AG04450 (cell line): ENCODE results near the gene STK16. TPM values are rescaled to one million over a fixed set of nuclear protein-coding genes. Genes with fewer than 3 reads are reported as not detected.
A peak's percentile ranks its signal among the peaks of the same experiment; 100 is the strongest.

Experiments used
- CTCF ChIA-PET: fragments of 300-600, 350-600 bp; formaldehyde crosslinking; extraction: SDS; loops from one replicate; lab custom pipeline; 2022; ENCODE audit warnings: antibody characterized with exemption, inconsistent platforms; lab: Charles Lee
- POLR2A ChIA-PET: fragments of 350-600 bp; formaldehyde crosslinking; extraction: SDS; loops from one replicate; lab custom pipeline; 2021; ENCODE audit warnings: antibody characterized with exemption, inconsistent platforms; lab: Yijun Ruan, JAX
- DNase-seq: peaks from one replicate; pipeline ENCODE4 v3.0.0-alpha.2; 2011; ENCODE audit warnings: low read depth, low spot score
- H3K27ac ChIP-seq: one replicate; pipeline ENCODE4 v1.5.1; 2012; ENCODE audit warnings: low read depth, low read length, control low read depth
- H3K27me3 ChIP-seq: one replicate; pipeline ENCODE4 v1.6.0; 2012; ENCODE audit warnings: low read length; ENCODE audit not compliant: control insufficient read depth, insufficient read depth
- H3K4me3 ChIP-seq: 2 replicates; pipeline ENCODE4 v1.5.1; 2011; ENCODE audit warnings: mild to moderate bottlenecking, low read depth, low read length, control low read depth
- H3K9me3 ChIP-seq: 2 replicates; pipeline ENCODE4 v1.5.1; 2012; ENCODE audit warnings: low read length; ENCODE audit not compliant: control insufficient read depth, insufficient read depth
- polyA plus RNA-seq: library from polyadenylated mRNA; depleted of rRNA; stranded (reverse); fragments of >200 nt; gene quantifications from 2 replicates; pipeline ENCODE4 v1.2.3, GENCODE V29; 2011
- TF ChIP-seq, protein P1 (sequence below): IDR thresholded peaks from 2 replicates; pipeline ENCODE4 v1.5.1; 2011; ENCODE audit warnings: low read depth, low read length, control low read depth, inconsistent platforms

Gene STK16
- polyA plus RNA-seq, 1 experiment = 33.9 TPM

DNA sequence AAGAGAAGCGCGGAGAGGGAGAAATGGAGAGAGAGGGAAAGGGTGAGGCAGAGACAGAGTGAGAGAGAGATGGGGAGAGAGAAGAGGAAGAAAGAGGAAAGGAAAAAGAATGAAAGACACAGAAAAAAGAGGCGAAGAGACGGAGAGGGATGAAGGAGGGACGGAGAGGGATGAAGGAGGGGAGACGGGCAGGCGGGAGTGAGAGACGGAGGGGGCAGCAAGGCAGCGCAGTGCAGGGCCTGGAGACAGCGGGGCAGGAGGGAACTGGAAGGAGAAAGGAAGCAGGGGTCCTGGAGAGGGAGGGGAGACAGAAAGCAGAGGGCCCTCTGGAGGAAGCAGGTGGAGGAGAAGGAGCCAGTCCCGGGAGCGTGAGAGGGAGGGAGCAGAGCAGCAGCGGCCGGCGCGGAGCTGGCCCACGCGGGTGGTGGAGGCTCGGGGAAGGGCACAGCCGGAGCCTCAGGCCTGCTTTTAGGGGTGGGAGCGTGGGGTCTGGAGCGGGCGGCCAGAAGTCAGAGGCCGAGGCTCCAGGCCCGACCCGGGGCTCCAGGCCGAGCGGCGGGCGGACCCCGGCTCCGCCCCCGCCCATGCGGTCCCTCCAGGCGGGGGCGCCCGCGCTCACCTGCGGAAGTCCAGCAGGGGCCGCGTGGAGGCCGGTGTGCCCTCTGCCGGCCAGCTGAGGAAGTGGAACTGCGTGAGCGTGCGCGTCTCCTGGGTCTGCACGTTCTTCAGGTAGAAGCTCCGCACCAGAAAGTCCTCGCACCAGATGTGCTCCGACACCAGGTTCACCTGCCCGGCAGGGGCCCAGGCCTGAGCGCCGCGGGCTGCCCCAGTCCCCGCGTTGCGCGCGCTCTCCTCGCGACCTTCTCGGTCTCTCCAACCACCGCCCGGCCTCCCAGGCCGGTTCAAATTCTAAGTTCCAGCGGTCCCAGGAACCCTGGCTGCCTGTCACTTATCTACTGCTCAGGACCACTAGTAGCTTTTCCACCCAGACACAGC, 49.4 kb downstream of the STK16 start:
- POLR2A ChIA-PET = interaction anchor here (0.6 to 1.5 kb wide), 5 partner anchors 9 to 65 kb away, joined by 3 to 5 read pairs (median 3); partner anchors contain the start of genes ANKZF1, ATG9A, DNAJB2 and GLB1L
- H3K27ac ChIP-seq = peak overlapping the region; percentile 21
- CTCF ChIA-PET = interaction anchor here (0.6 to 12.4 kb wide), 68 partner anchors 9 to 1148 kb away, joined by 3 to 131 read pairs (median 6); partner anchors contain the start of genes ABCB6, ANKZF1, ATG9A and CNPPD1

DNA sequence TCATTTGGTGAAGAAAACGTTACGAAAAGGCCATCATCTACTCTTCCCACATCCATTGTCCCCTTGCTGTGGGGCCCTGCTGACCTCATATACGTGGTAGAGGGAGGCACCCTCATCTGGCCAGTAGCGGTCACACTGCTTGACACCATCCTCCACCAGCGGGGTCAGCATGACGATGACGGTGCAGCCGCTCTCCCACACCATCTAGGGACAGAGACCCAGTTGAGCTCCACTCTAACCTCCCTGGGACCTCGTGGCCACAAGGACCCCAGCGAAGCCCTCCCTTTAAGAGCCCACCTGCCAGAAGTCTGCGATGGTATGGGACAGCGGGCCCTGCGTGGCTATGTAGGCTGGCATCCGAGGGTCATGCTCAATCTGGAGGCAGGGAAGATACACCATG, 50.9 kb downstream of the STK16 start:
- Histone ChIP-seq H3K4me3 (no peak overlapping the region), H3K27ac (no peak overlapping the region), H3K27me3 (no peaks in the 10 kb centered on the region), H3K9me3 (no peaks in the 10 kb centered on the region)
- no peak for DNase-seq
- ChIA-PET CTCF (interaction anchor here (1.0 to 12.4 kb wide), 27 partner anchors 8 to 238 kb away, joined by 3 to 131 read pairs (median 11); partner anchors contain the start of genes ANKZF1, ATG9A, CNPPD1 and DNAJB2), POLR2A (no interaction called here)
- TF ChIP-seq, protein P1, sequence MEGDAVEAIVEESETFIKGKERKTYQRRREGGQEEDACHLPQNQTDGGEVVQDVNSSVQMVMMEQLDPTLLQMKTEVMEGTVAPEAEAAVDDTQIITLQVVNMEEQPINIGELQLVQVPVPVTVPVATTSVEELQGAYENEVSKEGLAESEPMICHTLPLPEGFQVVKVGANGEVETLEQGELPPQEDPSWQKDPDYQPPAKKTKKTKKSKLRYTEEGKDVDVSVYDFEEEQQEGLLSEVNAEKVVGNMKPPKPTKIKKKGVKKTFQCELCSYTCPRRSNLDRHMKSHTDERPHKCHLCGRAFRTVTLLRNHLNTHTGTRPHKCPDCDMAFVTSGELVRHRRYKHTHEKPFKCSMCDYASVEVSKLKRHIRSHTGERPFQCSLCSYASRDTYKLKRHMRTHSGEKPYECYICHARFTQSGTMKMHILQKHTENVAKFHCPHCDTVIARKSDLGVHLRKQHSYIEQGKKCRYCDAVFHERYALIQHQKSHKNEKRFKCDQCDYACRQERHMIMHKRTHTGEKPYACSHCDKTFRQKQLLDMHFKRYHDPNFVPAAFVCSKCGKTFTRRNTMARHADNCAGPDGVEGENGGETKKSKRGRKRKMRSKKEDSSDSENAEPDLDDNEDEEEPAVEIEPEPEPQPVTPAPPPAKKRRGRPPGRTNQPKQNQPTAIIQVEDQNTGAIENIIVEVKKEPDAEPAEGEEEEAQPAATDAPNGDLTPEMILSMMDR = no peak

More for the DNA sequence above, 49.4 kb downstream of the STK16 start:
- DNase-seq = peak; percentile 36
- Histone ChIP-seq H3K9me3 (no peaks in the 10 kb centered on the region), H3K4me3 (peak overlapping the region; percentile 56), H3K27me3 (no peaks in the 10 kb centered on the region)
- TF ChIP-seq, protein P1 = peak; percentile 89

DNA sequence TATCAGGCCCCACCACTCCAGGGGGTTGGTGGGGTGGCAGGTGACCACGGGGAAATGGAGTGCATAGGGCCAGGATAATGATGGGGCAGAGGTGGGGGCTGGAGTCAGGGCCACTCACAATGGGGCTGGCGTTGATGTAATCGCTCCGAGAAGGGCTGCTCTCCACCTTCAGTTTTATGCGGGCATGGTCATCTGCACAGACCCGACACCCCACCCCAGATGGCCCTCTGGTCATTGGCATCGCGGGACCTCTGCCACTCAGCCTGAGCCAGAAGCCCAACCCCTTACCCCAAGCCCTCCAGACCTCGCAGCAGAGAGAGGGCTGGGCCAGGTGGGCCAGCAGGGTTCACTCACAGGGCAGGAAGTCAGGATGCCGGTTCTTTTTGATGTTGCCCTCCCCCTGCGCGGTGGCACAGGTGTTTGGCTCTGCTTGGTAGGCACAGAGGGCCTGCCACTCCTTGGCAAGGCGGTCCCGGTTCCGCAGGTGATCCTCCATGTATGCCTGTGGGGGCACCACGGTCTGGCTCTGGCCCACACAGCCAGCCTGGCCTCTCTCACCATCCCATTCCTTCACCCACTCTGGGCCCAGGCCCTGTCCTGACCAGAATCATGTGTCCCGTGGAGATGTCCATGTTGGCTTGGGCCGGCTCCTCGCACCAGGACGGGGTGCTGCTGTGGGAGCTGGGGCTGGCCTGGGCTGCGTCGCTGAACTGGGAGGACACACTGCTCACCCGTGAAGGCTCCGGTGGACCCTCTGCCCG, 51.5 kb downstream of the STK16 start:
- Histone ChIP-seq H3K9me3 (no peaks in the 10 kb centered on the region), H3K27me3 (no peaks in the 10 kb centered on the region), H3K27ac (no peak overlapping the region), H3K4me3 (no peak overlapping the region)
- ChIA-PET CTCF (interaction anchor here (1.2 to 12.4 kb wide), 7 partner anchors 17 to 143 kb away, joined by 6 to 131 read pairs (median 13); partner anchors contain the start of genes DNAJB2, DNPEP and NHEJ1), POLR2A (no interaction called here)
- TF ChIP-seq, protein P1 = no peak
- DNase-seq = no peak

DNA sequence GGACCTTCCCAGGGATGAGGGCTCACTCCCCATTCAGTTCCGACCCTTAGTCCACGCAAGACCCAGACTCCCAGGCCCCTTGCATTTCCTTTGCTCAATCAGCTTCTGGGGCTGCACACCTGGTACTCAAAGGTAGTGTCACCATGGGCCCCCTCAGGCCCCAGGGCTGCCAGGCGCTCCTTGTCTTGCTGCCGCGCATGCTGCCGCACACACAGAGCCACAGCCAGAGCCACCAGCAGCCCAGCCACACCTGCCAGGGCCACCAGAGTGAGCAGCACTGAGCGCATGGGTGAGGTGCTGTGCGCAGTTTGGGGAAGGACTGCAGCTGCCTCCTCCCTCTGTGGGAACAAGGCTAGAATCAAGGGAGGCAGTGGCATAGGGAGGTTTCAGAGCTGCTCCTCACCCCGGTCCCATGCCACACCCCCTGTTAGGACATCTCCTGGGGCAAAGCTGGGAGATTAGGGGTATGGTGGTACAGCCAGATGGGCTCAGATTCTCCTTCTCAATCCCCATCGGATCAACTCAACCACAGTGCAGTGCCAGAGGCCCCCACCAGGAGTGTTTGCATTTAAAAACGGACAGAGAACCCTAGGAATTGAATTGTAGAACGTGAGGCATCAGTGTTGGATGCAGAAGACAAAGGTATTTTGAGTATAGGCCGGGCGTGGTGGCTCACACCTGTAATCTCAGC, 52.6 kb downstream of the STK16 start:
- CTCF ChIA-PET = interaction anchor here (1.2 to 12.4 kb wide), 7 partner anchors 17 to 232 kb away, joined by 4 to 131 read pairs (median 6); partner anchors contain the start of gene NHEJ1
- Histone ChIP-seq H3K4me3 (no peak overlapping the region), H3K27me3 (no peaks in the 10 kb centered on the region), H3K27ac (no peak overlapping the region), H3K9me3 (no peaks in the 10 kb centered on the region)
- TF ChIP-seq, protein P1 = peak; percentile 45
- POLR2A ChIA-PET = no interaction called here
- DNase-seq = no peak
